GM18505 (cell line): ENCODE results near the gene FAM72A.
"Not testable (repeated sequence)": the region's sequence is repeated elsewhere in the genome, so short reads cannot be mapped to it uniquely, and the experiment has no call there.

Experiments
- ATAC-seq: cut with Tn5 transposase; IDR thresholded peaks from one replicate; pipeline ENCODE4 v1.9.1; 2021; ENCODE audit not compliant: unreplicated experiment

FAM72A gene

GRCh38 chr1:206215600-206216392 is 13.2 kb upstream of the FAM72A start:
- ATAC-seq: not testable (repeated sequence)

- not testable (repeated sequence) for ATAC-seq
Measured at GRCh38 chr1:206210802-206211201, 8.2 kb upstream of the FAM72A start.

GRCh38 chr1:206205569-206205968 is 2.9 kb upstream of the FAM72A start:
- not testable (repeated sequence) for ATAC-seq

- ATAC-seq: not testable (repeated sequence)
Measured at GRCh38 chr1:206204871-206205270, 2.2 kb upstream of the FAM72A start.

- not testable (repeated sequence) for ATAC-seq
Measured at GRCh38 chr1:206204159-206204511, 1.5 kb upstream of the FAM72A start.

GRCh38 chr1:206203364-206204158 is 922 bp upstream of the FAM72A start, which contains the start of gene SRGAP2:
Gene SRGAP2 (plus strand): TSS chr1:206203541. CDS start chr1:206205971, 2,430 bp downstream.
- ATAC-seq: peak; percentile 11

GRCh38 chr1:206196748-206197424 is 5.8 kb downstream of the FAM72A start:
- ATAC-seq: not testable (repeated sequence)

GRCh38 chr1:206195182-206195581 is 7.5 kb downstream of the FAM72A start:
- ATAC-seq: not testable (repeated sequence)

GRCh38 chr1:206186826-206187225 is 15.8 kb downstream of the FAM72A start:
- not testable (repeated sequence) for ATAC-seq

- ATAC-seq: not testable (repeated sequence)
Measured at GRCh38 chr1:206185778-206186177, 16.9 kb downstream of the FAM72A start.

- ATAC-seq: not testable (repeated sequence)
Measured at GRCh38 chr1:206183788-206184187, 18.9 kb downstream of the FAM72A start.

GRCh38 chr1:206182368-206183317 is 20.0 kb downstream of the FAM72A start:
- not testable (repeated sequence) for ATAC-seq

GRCh38 chr1:206179666-206180065 is 23.0 kb downstream of the FAM72A start:
- ATAC-seq: not testable (repeated sequence)

- ATAC-seq: not testable (repeated sequence)
Measured at GRCh38 chr1:206178061-206178989, 24.3 kb downstream of the FAM72A start.

- ATAC-seq: not testable (repeated sequence)
Measured at GRCh38 chr1:206176114-206176502, 26.5 kb downstream of the FAM72A start.

- ATAC-seq: not testable (repeated sequence)
Measured at GRCh38 chr1:206175459-206176113, 27.1 kb downstream of the FAM72A start.

GRCh38 chr1:206174182-206174868 is 28.3 kb downstream of the FAM72A start:
- ATAC-seq: not testable (repeated sequence)
